HL-60/S4 (cell line): ENCODE results near the gene DOK3.
"Not testable (repeated sequence)": the region's sequence is repeated elsewhere in the genome, so short reads cannot be mapped to it uniquely, and the experiment has no call there.

ENCODE experiments used
- in situ Hi-C: fragments of 300-500 bp; cut with MboI; formaldehyde crosslinking; loops from 2 replicates; pipeline ENCODE4 v1.14.3; 2022; ENCODE audit warnings: low sequenced_read_pairs

The DOK3 gene

GRCh38 chr5:177536386-177536785, 26.8 kb upstream of the DOK3 start:
- in situ Hi-C loops: no loop called here

- in situ Hi-C loops: no loop called here
Measured at GRCh38 chr5:177535125-177535524, 25.5 kb upstream of the DOK3 start.

- in situ Hi-C loops: not testable (repeated sequence)
Measured at GRCh38 chr5:177534433-177534832, 24.8 kb upstream of the DOK3 start.

GRCh38 chr5:177531209-177531940, 21.7 kb upstream of the DOK3 start:
- in situ Hi-C loops: no loop called here

GRCh38 chr5:177530638-177531037, 21.0 kb upstream of the DOK3 start:
- in situ Hi-C loops: no loop called here

GRCh38 chr5:177529247-177530203, 19.9 kb upstream of the DOK3 start:
- in situ Hi-C loops: no loop called here

- in situ Hi-C loops: no loop called here
Measured at GRCh38 chr5:177528631-177529030, 19.0 kb upstream of the DOK3 start.

- in situ Hi-C loops: no loop called here
Measured at GRCh38 chr5:177527595-177527994, 18.0 kb upstream of the DOK3 start.

- in situ Hi-C loops: no loop called here
Measured at GRCh38 chr5:177526791-177527190, 17.2 kb upstream of the DOK3 start.

GRCh38 chr5:177526191-177526590, 16.6 kb upstream of the DOK3 start:
- in situ Hi-C loops: no loop called here

GRCh38 chr5:177524941-177525655, 15.5 kb upstream of the DOK3 start:
- in situ Hi-C loops: no loop called here

GRCh38 chr5:177524539-177524900, 14.9 kb upstream of the DOK3 start:
- in situ Hi-C loops: no loop called here

- in situ Hi-C loops: no loop called here
Measured at GRCh38 chr5:177523711-177524538, 14.3 kb upstream of the DOK3 start.

- in situ Hi-C loops: no loop called here
Measured at GRCh38 chr5:177520916-177521513, 11.4 kb upstream of the DOK3 start.

- in situ Hi-C loops: no loop called here
Measured at GRCh38 chr5:177520271-177520670, 10.6 kb upstream of the DOK3 start.

GRCh38 chr5:177519463-177520235, 10.0 kb upstream of the DOK3 start:
- in situ Hi-C loops: no loop called here

GRCh38 chr5:177516601-177517568, 7.3 kb upstream of the DOK3 start, which contains the start of gene DDX41:
DDX41 (minus strand) TSS chr5:177516961; CDS start chr5:177516945, 16 bp downstream.
- in situ Hi-C loops: no loop called here

- in situ Hi-C loops: no loop called here
Measured at GRCh38 chr5:177515580-177515979, 6.0 kb upstream of the DOK3 start.
